Caco-2 (cell line): Measurements from ENCODE around the gene ADAMTS4. TPM values are rescaled to one million over a fixed set of nuclear protein-coding genes. Genes with fewer than 3 reads are reported as not detected.

Experiments used
- BruUV-seq: library from RNA; stranded (reverse); fragments of 400-500 nt; replicated peaks from 2 replicates; lab custom pipeline; 2021; lab: Mats Ljungman, UMichigan
- CTCF ChIA-PET: fragments of 300-600 bp; sonication (Branson Sonifier 250); formaldehyde crosslinking; loops from one replicate; lab custom pipeline; 2022; ENCODE audit warnings: antibody characterized with exemption; lab: Charles Lee
- POLR2A ChIA-PET: fragments of 300-600 bp; sonication (Branson Sonifier 250); formaldehyde crosslinking; loops from one replicate; lab custom pipeline; 2022; ENCODE audit warnings: antibody characterized with exemption; lab: Charles Lee
- DNase-seq, 2 experiments: peaks; one replicate each; pipeline versions ENCODE4 v3.0.0 to v3.0.0-alpha.2; 2020 to 2022
- H3K27me3 ChIP-seq: replicated peaks from 2 replicates; pipeline ENCODE4 v1.6.0; 2011; ENCODE audit warnings: low read length; ENCODE audit not compliant: control insufficient read depth, insufficient read depth
- H3K36me3 ChIP-seq: 2 replicates; pipeline ENCODE4 v1.5.1; 2011; ENCODE audit warnings: low read length; ENCODE audit not compliant: control insufficient read depth, insufficient read depth
- H3K4me1 ChIP-seq: fragments of 250-450 bp; sonication (Bioruptor Pico); 2 replicates; pipeline ENCODE4 v1.5.1; 2020; ENCODE audit warnings: mild to moderate bottlenecking
- H3K4me3 ChIP-seq: 2 replicates; pipeline ENCODE4 v1.5.1; 2011; ENCODE audit warnings: low read depth, mild to moderate bottlenecking, control low read depth, low read length
- H3K9me3 ChIP-seq: fragments of 250-450 bp; sonication (Bioruptor Pico); 2 replicates; pipeline ENCODE4 v1.5.1; 2020; ENCODE audit warnings: mild to moderate bottlenecking, moderate library complexity
- H3K27ac Mint-ChIP-seq: one replicate; pipeline ENCODE4 v1.8.0; 2022; ENCODE audit warnings: mixed read lengths; ENCODE audit not compliant: unreplicated experiment
- H3K27me3 Mint-ChIP-seq: one replicate; pipeline ENCODE4 v1.8.0; 2022; ENCODE audit warnings: mixed read lengths; ENCODE audit not compliant: insufficient read depth, unreplicated experiment
- H3K36me3 Mint-ChIP-seq: one replicate; pipeline ENCODE4 v1.8.0; 2022; ENCODE audit warnings: mild to moderate bottlenecking, mixed read lengths; ENCODE audit not compliant: insufficient read depth, unreplicated experiment
- H3K4me1 Mint-ChIP-seq: one replicate; pipeline ENCODE4 v1.8.0; 2022; ENCODE audit warnings: low read depth, mixed read lengths; ENCODE audit not compliant: unreplicated experiment
- H3K4me3 Mint-ChIP-seq: one replicate; pipeline ENCODE4 v1.8.0; 2022; ENCODE audit warnings: mild to moderate bottlenecking, moderate library complexity, mixed read lengths; ENCODE audit not compliant: unreplicated experiment
- H3K9me3 Mint-ChIP-seq: one replicate; pipeline ENCODE4 v1.8.0; 2022; ENCODE audit warnings: mixed read lengths; ENCODE audit not compliant: unreplicated experiment
- intact Hi-C: fragments of 100-400 bp; cut with micrococcal nuclease; formaldehyde crosslinking; loops from one replicate; pipeline ENCODE4 v1.10.0; 2022; ENCODE audit not compliant: unreplicated experiment
- total RNA-seq: library from RNA; stranded (reverse); gene quantifications from 2 replicates; pipeline ENCODE4 v1.2.3, GENCODE V29; 2022
- TF ChIP-seq, protein P1 (sequence below), 2 experiments: fragments of 200-600 bp in 1 of 2; IDR thresholded peaks; 1 replicate in 1 of 2; 2 replicates in 1 of 2; pipeline versions ENCODE4 v1.5.1 to v1.8.0; 2011 to 2022; ENCODE audit warnings: antibody characterized with exemption in 1 of 2, control low read depth in 1 of 2, inconsistent platforms in 1 of 2, low read depth in 1 of 2, low read length in 1 of 2, mild to moderate bottlenecking in 1 of 2, moderate library complexity in 1 of 2; ENCODE audit not compliant: insufficient read depth in 1 of 2, severe bottlenecking in 1 of 2, unreplicated experiment in 1 of 2

The ADAMTS4 gene
- total RNA-seq, 1 experiment from 2014 or later = 0.32 TPM

GRCh38 chr1:161198194-161198896, 509 bp downstream of the ADAMTS4 start:
- no TSS peak for BruUV-seq
- TF ChIP-seq, protein P1, sequence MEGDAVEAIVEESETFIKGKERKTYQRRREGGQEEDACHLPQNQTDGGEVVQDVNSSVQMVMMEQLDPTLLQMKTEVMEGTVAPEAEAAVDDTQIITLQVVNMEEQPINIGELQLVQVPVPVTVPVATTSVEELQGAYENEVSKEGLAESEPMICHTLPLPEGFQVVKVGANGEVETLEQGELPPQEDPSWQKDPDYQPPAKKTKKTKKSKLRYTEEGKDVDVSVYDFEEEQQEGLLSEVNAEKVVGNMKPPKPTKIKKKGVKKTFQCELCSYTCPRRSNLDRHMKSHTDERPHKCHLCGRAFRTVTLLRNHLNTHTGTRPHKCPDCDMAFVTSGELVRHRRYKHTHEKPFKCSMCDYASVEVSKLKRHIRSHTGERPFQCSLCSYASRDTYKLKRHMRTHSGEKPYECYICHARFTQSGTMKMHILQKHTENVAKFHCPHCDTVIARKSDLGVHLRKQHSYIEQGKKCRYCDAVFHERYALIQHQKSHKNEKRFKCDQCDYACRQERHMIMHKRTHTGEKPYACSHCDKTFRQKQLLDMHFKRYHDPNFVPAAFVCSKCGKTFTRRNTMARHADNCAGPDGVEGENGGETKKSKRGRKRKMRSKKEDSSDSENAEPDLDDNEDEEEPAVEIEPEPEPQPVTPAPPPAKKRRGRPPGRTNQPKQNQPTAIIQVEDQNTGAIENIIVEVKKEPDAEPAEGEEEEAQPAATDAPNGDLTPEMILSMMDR (IDR thresholded peaks at IDR 0.05; ENCODE audit: insufficient read depth in 1 of 2, low read depth in 1 of 2, low read length in 1 of 2, severe bottlenecking in 1 of 2, unreplicated experiment in 1 of 2) = no peak
- H3K4me3 Mint-ChIP-seq = no peak overlapping the region
- H3K27ac Mint-ChIP-seq = no peak overlapping the region
- no peaks in the 10 kb centered on the region for H3K9me3 Mint-ChIP-seq
- Histone ChIP-seq H3K4me3 (no peak overlapping the region), H3K4me1 (peaks cover 13% of the 10 kb centered on the region; the same call in 1 of the 2 replicates), H3K9me3 (no peaks in the 10 kb centered on the region), H3K27me3 (no peaks in the 10 kb centered on the region), H3K36me3 (peaks cover 2% of the 10 kb centered on the region)
- ChIA-PET CTCF (interaction anchor here (0.6 kb wide), 1 partner anchor 174 kb away, joined by 3 read pairs; no protein-coding TSS in a partner anchor), POLR2A (no interaction called here)
- H3K27me3 Mint-ChIP-seq = no peaks in the 10 kb centered on the region
- peaks cover 20% of the 10 kb centered on the region for H3K4me1 Mint-ChIP-seq
- H3K36me3 Mint-ChIP-seq = peaks cover 9% of the 10 kb centered on the region
- intact Hi-C loops = no loop called here
- no peak for DNase-seq

DNA sequence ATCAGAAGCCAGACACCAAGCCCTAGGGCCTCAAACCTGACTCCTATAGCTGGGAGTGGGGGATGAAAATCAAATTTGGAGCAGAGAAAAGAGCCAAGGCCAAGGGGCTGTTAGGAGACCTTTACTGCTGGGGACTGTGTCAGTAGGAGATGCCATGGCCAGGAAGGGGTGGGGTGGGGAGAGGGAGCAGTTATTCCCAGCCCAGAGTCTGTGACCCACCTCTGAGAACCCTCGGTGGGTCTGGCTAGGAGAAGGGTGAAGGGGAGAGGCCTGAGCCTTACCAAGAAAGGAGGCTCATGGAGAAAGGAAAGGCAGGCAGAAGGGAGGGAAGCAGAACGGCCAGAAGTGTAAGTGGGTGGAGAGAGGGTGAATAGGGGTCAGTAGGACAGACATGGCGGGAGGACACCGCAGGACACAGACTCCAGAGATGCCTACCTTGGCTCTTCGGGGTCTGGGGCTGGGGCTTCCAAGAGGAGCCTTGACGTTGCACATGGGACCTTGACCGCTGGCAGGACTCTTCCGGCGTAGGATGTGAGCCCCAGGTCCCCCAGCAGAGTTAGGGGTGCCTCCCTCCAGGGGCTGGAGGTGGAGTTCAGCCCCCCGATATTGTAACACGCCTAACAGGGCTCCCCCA, 1.2 kb downstream of the ADAMTS4 start:
- no peak overlapping the region for H3K4me3 ChIP-seq
- intact Hi-C loops = no loop called here
- TF ChIP-seq, protein P1 (IDR thresholded peaks at IDR 0.05; ENCODE audit: insufficient read depth in 1 of 2, low read depth in 1 of 2, low read length in 1 of 2, severe bottlenecking in 1 of 2, unreplicated experiment in 1 of 2) = no peak
- no peaks in the 10 kb centered on the region for H3K27me3 ChIP-seq
- peaks cover 9% of the 10 kb centered on the region for H3K36me3 Mint-ChIP-seq
- POLR2A ChIA-PET = no interaction called here
- H3K27me3 Mint-ChIP-seq = no peaks in the 10 kb centered on the region
- H3K36me3 ChIP-seq = no peaks in the 10 kb centered on the region
- BruUV-seq = no TSS peak
- no peak for DNase-seq
- CTCF ChIA-PET = interaction anchor here (0.7 kb wide), 2 partner anchors 20 to 195 kb away, joined by 4 read pairs; partner anchors contain the start of gene B4GALT3
- H3K4me1 ChIP-seq = peaks cover 6% of the 10 kb centered on the region; the same call in 1 of the 2 replicates
- H3K9me3 ChIP-seq = no peaks in the 10 kb centered on the region
- no peak overlapping the region for H3K27ac Mint-ChIP-seq
- H3K4me3 Mint-ChIP-seq = no peak overlapping the region
- no peaks in the 10 kb centered on the region for H3K9me3 Mint-ChIP-seq
- H3K4me1 Mint-ChIP-seq = peaks cover 23% of the 10 kb centered on the region

- H3K36me3 ChIP-seq = no peaks in the 10 kb centered on the region
- no peaks in the 10 kb centered on the region for H3K9me3 Mint-ChIP-seq
- ChIA-PET CTCF (interaction anchor here (0.7 to 1.0 kb wide), 3 partner anchors 20 to 196 kb away, joined by 3 to 4 read pairs (median 4); partner anchors contain the start of gene B4GALT3), POLR2A (no interaction called here)
- no peak for DNase-seq
- peaks cover 6% of the 10 kb centered on the region; the same call in 1 of the 2 replicates for H3K4me1 ChIP-seq
- peaks cover 25% of the 10 kb centered on the region for H3K4me1 Mint-ChIP-seq
- no peak overlapping the region for H3K4me3 Mint-ChIP-seq
- H3K36me3 Mint-ChIP-seq = peaks cover under 1% of the 10 kb centered on the region
- TF ChIP-seq, protein P1 (IDR thresholded peaks at IDR 0.05; ENCODE audit: insufficient read depth in 1 of 2, low read depth in 1 of 2, low read length in 1 of 2, severe bottlenecking in 1 of 2, unreplicated experiment in 1 of 2) = no peak
- no peak overlapping the region for H3K27ac Mint-ChIP-seq
- H3K9me3 ChIP-seq = no peaks in the 10 kb centered on the region
- no TSS peak for BruUV-seq
- intact Hi-C loops = no loop called here
- H3K27me3 ChIP-seq = no peaks in the 10 kb centered on the region
- H3K27me3 Mint-ChIP-seq = no peaks in the 10 kb centered on the region
- no peak overlapping the region for H3K4me3 ChIP-seq
Measured at GRCh38 chr1:161196521-161197451, 2.1 kb downstream of the ADAMTS4 start.
